UCSD-AML1 (cell line): ENCODE results near the gene MYLK.

ENCODE experiments used
- DNase-seq: peaks from one replicate; lab custom pipeline; 2025; ENCODE audit not compliant: unreplicated experiment; lab: John Stamatoyannopoulos, UW

MYLK gene

DNA sequence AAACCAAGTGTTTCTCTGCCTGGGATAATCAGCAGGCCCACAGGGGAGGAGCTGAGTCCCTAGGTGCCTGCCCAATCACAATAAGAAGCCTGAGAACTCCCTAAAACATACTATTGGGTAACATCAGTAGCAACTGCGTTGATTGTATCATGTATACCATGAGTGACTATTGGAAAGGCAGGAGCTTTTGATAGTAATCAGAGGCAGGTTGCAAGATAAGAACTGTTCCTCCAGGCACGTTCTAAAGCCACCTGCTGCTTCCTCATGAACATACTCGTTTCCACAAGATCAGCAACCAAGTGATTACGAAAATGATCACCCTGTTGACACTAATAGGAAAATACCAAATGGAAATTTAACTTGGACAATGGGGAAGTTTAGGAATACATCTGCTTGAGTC, 6.7 kb downstream of the MYLK start:
- no peak for DNase-seq

DNA sequence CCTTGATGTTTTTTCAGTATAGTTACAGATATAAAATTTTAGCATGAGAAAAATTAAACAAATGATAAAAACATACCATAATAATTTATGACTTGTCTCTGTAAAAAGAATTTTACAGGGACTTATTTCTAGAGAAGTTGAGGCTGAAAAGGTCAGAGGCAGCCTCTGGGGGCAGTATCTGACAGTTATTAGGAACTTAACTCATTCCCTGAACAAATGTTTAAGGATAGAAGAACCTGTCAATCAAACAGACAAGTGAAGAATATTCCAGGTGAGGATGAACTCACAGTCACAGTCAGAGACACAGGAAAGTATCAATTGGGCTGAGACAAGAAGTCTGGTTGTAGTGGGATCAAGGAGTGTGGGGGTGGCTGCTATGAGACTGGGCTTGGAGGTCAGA, 7.3 kb downstream of the MYLK start:
- DNase-seq = no peak

- no peak for DNase-seq
Observed at GRCh38 chr3:123872621-123873020, 11.5 kb downstream of the MYLK start.

GRCh38 chr3:123871946-123872345, 12.2 kb downstream of the MYLK start:
- DNase-seq = no peak

GRCh38 chr3:123870033-123870432, 14.1 kb downstream of the MYLK start:
- DNase-seq = no peak

GRCh38 chr3:123869165-123869564, 15.0 kb downstream of the MYLK start:
- no peak for DNase-seq

GRCh38 chr3:123864706-123865105, 19.4 kb downstream of the MYLK start:
- DNase-seq = no peak

GRCh38 chr3:123862152-123862551, 22.0 kb downstream of the MYLK start:
- no peak for DNase-seq

DNA sequence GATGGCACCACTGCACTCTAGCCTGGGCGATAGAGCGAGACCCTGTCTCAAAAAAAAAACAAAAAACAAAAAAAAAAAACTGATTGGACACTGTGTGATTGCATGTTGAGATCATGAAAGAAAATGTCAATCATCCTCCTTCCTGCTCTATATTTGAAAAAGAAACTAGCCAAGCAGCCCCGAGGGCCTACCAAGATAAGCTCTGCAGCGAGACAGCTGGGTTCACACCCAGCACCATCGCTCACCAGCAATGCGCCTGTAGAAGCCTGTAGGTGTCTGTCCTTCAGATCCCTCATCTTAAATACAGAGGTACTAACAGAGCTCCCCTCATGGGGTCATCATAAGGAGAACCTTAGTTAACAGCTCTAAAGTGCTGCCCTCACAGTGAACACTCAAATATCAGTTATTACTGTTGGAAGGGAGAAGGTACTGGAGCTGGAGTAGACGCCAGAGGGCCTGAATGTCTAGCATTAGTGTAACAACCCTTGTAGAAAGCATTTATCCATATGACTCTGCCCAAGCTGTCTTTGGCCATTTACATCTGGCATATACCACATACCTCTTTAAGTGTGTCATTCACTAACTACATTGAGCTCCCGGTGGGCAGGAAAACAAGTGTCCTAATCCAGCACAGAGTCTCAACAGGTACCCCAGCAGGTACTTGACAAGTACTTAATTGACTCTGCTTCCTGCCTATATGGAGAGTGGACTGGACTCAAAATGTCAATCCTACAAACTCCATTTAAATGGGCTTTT, 22.9 kb downstream of the MYLK start:
- no peak for DNase-seq

GRCh38 chr3:123859177-123859576, 25.0 kb downstream of the MYLK start:
- no peak for DNase-seq

DNA sequence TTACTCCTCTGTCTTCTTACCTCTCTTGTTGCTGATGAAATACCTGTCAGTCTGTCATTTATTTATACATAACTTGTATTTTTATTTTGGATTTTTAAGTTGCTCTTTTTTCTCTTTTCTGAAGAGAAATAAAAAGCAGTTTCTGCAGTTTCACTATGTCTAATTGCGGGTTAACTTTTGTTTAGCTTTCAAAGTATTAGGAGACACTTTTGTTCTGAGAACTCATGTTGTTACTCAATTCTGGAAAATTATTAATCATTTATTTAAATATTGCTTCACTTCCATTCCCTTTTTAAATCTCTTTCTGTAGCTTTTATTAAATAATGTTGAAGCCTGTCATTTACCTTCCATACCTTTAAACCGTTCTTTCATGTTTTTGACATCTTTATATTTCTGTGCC, 29.2 kb downstream of the MYLK start:
- DNase-seq = no peak

DNA sequence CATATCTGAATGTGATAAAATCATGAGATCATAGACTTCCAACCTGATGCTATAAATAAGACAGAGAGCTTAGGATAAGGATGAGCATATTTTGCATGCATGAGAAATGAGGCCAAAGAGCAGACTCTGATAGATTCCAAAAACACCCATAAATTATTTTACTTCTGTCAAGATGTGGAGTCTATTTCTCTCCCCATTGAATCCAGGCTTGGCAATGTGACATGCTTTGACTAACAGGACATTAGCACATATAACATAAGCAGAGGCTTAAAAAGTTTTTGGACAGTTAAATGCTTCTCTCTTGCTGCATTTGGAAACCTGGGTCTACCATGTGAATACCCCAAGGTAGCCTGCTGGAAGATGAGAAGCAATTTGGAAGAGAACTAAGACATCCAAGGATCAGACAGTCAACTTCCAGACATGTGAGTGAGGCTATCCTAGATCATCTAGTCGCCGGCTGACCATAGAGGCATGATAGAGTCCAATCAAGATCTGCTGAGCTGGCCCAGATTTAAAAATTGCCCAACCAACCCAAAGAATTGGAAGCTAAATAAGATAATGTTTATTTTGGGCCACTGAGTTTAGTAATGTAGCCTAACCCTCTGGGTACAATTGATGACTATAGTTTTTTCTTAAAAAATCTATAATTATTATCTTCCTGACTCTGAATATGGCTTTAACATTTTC, 30.3 kb downstream of the MYLK start:
- DNase-seq = no peak

- DNase-seq = no peak
Observed at GRCh38 chr3:123847209-123847608, 36.9 kb downstream of the MYLK start.

DNA sequence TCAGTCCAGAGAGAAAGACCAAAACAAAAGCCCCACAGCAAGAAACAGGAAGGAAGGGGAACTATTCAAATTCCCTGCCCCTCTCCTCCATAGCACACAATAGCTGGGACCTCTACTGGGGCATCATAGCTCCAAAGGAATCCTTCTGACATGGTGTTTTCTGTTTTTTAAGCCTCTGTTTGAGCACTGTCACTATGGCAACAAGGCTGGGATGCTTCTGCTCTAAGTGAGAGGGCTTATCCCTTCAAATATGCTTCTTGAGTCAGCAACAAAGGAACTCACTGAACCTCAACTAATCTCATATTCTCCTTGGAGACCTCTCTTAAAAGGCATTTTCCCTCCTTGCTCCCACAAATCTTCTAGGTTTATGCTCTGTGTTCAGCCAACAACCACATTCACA, 40.5 kb downstream of the MYLK start:
- DNase-seq = no peak

GRCh38 chr3:123842711-123843110, 41.4 kb downstream of the MYLK start:
- DNase-seq = no peak

GRCh38 chr3:123841476-123842238, 42.5 kb downstream of the MYLK start:
- DNase-seq = no peak

- DNase-seq = no peak
Observed at GRCh38 chr3:123840961-123841360, 43.2 kb downstream of the MYLK start.

GRCh38 chr3:123837858-123838257, 46.3 kb downstream of the MYLK start:
- DNase-seq = no peak

- DNase-seq = no peak
Observed at GRCh38 chr3:123834631-123835030, 49.5 kb downstream of the MYLK start.

GRCh38 chr3:123833398-123833785, 50.7 kb downstream of the MYLK start:
- DNase-seq = no peak

- DNase-seq = no peak
Observed at GRCh38 chr3:123832692-123833397, 51.3 kb downstream of the MYLK start.
